GM12873 (cell line): Measurements from ENCODE around the gene SLC25A39.

Experiments
- TF ChIP-seq, protein P1 (sequence below): IDR thresholded peaks from 2 replicates; pipeline ENCODE4 v1.5.1; 2012; ENCODE audit warnings: low read depth, mild to moderate bottlenecking, moderate library complexity, low read length, control low read depth; ENCODE audit not compliant: insufficient read depth; ENCODE audit errors: missing control alignments

SLC25A39 gene

GRCh38 chr17:44350733-44351226 is 26.2 kb upstream of the SLC25A39 start:
- TF ChIP-seq, protein P1, sequence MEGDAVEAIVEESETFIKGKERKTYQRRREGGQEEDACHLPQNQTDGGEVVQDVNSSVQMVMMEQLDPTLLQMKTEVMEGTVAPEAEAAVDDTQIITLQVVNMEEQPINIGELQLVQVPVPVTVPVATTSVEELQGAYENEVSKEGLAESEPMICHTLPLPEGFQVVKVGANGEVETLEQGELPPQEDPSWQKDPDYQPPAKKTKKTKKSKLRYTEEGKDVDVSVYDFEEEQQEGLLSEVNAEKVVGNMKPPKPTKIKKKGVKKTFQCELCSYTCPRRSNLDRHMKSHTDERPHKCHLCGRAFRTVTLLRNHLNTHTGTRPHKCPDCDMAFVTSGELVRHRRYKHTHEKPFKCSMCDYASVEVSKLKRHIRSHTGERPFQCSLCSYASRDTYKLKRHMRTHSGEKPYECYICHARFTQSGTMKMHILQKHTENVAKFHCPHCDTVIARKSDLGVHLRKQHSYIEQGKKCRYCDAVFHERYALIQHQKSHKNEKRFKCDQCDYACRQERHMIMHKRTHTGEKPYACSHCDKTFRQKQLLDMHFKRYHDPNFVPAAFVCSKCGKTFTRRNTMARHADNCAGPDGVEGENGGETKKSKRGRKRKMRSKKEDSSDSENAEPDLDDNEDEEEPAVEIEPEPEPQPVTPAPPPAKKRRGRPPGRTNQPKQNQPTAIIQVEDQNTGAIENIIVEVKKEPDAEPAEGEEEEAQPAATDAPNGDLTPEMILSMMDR: peak; percentile 97

- TF ChIP-seq, protein P1: no peak
Observed at GRCh38 chr17:44349553-44350070, 25.0 kb upstream of the SLC25A39 start.

DNA sequence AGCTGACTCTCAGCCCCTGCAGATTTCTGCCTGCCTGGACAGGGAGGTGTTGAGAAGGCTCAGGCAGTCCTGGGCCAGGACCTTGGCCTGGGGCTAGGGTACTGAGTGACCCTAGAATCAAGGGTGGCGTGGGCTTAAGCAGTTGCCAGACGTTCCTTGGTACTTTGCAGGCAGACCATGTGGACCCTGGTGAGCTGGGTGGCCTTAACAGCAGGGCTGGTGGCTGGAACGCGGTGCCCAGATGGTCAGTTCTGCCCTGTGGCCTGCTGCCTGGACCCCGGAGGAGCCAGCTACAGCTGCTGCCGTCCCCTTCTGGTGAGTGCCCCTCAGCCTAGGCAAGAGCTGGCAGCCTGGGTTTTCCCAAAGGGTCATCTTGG is 24.4 kb upstream of the SLC25A39 start:
- TF ChIP-seq, protein P1: no peak

DNA sequence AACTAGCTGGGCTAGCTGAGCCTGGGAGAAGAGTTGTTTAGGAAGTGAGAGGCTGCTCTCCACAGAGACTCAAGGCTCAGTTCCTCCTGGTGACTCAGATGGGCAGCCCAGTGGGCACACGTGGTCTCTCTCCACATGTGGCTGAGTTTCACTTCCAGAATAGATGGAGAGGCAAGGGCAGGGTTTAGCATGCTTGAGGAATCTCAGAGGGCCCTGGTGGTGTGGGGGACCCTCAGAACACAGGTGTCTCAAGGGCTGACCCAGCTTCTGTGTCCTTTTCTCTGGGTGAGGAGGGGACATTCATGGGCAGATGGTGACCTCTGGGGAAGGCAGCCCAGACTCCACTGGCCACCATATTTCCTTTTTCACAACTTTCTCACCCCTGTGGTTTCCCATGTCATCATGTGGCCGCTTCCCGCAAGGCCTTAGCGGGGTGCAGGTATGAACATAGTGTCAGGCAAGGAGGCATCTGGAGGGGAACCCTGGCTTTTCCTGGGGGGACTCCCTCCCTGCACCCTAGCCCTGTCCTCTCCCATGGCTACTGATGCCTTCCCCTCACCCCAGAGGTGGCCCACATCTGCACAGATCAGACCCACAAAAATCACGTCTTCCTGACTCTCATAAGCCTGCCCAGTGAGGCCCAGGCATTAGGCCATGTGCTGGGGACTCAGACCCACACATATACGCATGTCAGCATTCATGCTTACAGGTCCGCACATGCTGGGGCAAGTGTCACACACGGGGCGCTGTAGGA is 23.8 kb upstream of the SLC25A39 start:
- TF ChIP-seq, protein P1: no peak

DNA sequence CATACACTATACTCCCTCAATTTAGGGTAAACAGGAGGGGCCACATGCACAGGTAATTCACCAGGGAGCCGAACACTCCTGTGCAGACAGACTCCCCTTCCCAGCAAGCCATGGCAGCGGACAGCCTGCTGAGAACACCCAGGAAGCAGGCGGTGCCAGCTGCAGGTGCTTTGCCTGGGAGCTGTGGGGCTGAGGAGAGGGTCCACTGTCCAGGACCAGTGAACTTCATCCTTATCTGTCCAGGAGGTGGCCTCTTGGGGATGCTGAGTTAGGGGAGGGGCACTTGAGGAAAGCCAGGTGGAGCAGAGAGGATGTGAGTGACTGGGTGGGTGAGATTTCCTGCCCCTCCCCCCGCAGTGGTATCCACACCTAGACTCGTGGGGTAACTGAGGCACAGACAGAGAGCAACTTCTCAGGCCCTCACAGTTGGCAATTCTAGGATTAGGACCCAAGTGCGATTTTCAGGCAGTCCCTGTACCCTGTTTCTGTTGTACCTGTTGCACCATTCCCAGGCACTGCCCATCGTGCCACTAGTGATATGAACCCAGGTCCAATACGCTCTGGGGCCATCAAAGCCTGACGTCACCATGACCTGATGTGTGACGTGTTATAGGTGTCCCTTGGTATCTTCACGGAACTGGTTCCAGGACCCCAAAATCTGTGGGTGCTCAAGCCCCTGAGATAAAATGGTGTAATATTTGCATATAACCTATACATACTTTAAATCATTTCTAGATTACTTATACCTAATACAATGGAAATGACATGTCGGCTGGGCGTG is 21.6 kb upstream of the SLC25A39 start:
- TF ChIP-seq, protein P1: no peak

- TF ChIP-seq, protein P1: peak; percentile 76
Observed at GRCh38 chr17:44345454-44346026, 20.9 kb upstream of the SLC25A39 start.

DNA sequence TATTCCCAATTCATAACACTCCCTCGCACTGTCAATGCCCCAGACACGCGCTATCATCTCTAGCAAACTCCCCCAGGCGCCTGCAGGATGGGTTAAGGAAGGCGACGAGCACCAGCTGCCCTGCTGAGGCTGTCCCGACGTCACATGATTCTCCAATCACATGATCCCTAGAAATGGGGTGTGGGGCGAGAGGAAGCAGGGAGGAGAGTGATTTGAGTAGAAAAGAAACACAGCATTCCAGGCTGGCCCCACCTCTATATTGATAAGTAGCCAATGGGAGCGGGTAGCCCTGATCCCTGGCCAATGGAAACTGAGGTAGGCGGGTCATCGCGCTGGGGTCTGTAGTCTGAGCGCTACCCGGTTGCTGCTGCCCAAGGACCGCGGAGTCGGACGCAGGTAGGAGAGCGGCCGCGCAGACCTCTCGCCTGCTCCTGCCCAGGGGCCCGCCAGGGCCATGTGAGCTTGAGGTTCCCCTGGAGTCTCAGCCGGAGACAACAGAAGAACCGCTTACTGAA is 20.4 kb upstream of the SLC25A39 start, which contains the start of gene GRN:
GRN (plus strand) TSS at position 364 of the 515 bp plus-strand sequence. CDS start 3,863 bp downstream, outside the sequence.
- TF ChIP-seq, protein P1: no peak
